GM12891 (cell line): ENCODE measurements around the gene FGFR2.

Experiments
- PAX5 ChIP-seq: IDR thresholded peaks from 2 replicates; pipeline ENCODE4 v1.6.1; 2011; ENCODE audit warnings: low read length, moderate library complexity, mild to moderate bottlenecking; ENCODE audit not compliant: insufficient read depth, severe bottlenecking
- POLR2A ChIP-seq: IDR thresholded peaks from 2 replicates; pipeline ENCODE4 v1.6.1; 2011; ENCODE audit warnings: low read depth, low read length, control low read depth
- POLR2AphosphoS5 ChIP-seq: IDR thresholded peaks from 2 replicates; pipeline ENCODE4 v1.6.1; 2011; ENCODE audit warnings: low read depth, low read length, control low read depth
- SPI1 ChIP-seq: IDR thresholded peaks from 2 replicates; pipeline ENCODE4 v1.6.1; 2011; ENCODE audit warnings: low read depth, low read length, control low read depth
- TAF1 ChIP-seq: IDR thresholded peaks from 2 replicates; pipeline ENCODE4 v1.6.1; 2011; ENCODE audit warnings: low read depth, low read length, control low read depth

GRCh38 chr10:121509796-121510195 lies 88.4 kb downstream of the FGFR2 start:
- TF ChIP-seq SPI1: no peak
- TF ChIP-seq POLR2A: no peak
- no peak for TF ChIP-seq POLR2AphosphoS5
- no peak for TF ChIP-seq TAF1
- TF ChIP-seq PAX5: no peak
